OCI-LY3 (cell line): ENCODE data around the gene LTBP3.
A peak's percentile ranks its signal among the peaks of the same experiment; 100 is the strongest.

ENCODE experiments used
- H2AFZ ChIP-seq: fragments of 200-600, 300-600 bp; shearing (Covaris generic); 2 replicates; pipeline ENCODE4 v1.6.0; 2014; ENCODE audit warnings: antibody characterized with exemption, low read depth, low read length
- H3K27ac ChIP-seq: fragments of 200-600, 300-600 bp; sonication (generic); 2 replicates; pipeline ENCODE4 v1.5.1; 2014; ENCODE audit warnings: mild to moderate bottlenecking, low read length, moderate library complexity, mixed read lengths
- H3K27me3 ChIP-seq: fragments of 200-600, 300-600 bp; sonication (generic); 2 replicates; pipeline ENCODE4 v1.6.1; 2014; ENCODE audit warnings: low read depth, low read length, mixed read lengths
- H3K36me3 ChIP-seq: fragments of 200-600, 300-600 bp; sonication (generic); replicated peaks from 2 replicates; pipeline ENCODE3; 2014; ENCODE audit warnings: low read depth, low read length, mixed read lengths
- H3K4me1 ChIP-seq: fragments of 300-600, 200-600 bp; sonication (generic); 2 replicates; pipeline ENCODE4 v1.6.1; 2014; ENCODE audit warnings: low read length, mixed read lengths
- H3K4me2 ChIP-seq: fragments of 200-600, 300-600 bp; sonication (generic); 2 replicates; pipeline ENCODE4 v1.6.1; 2014; ENCODE audit warnings: low read length, mixed read lengths
- H3K4me3 ChIP-seq: fragments of 300-600, 200-600 bp; sonication (generic); 2 replicates; pipeline ENCODE4 v1.5.1; 2014; ENCODE audit warnings: antibody characterized with exemption, mild to moderate bottlenecking, low read length, moderate library complexity
- H3K79me2 ChIP-seq: fragments of 300-600, 200-600 bp; shearing (Covaris generic); 2 replicates; pipeline ENCODE4 v1.6.1; 2014; ENCODE audit warnings: mild to moderate bottlenecking, low read length, mixed read lengths
- H3K9ac ChIP-seq: fragments of 300-600, 200-600 bp; shearing (Covaris generic); 2 replicates; pipeline ENCODE4 v1.6.0; 2014; ENCODE audit warnings: mild to moderate bottlenecking, low read length, moderate library complexity
- H3K9me3 ChIP-seq: fragments of 200-600, 300-600 bp; shearing (Covaris generic); 2 replicates; pipeline ENCODE4 v1.6.1; 2014; ENCODE audit warnings: low read length, mixed read lengths; ENCODE audit not compliant: insufficient read depth
- H4K20me1 ChIP-seq: fragments of 200-600, 300-600 bp; sonication (generic); 2 replicates; pipeline ENCODE4 v1.6.1; 2016; ENCODE audit warnings: low read length, mixed read lengths; ENCODE audit not compliant: insufficient read depth
- CTCF ChIP-seq: fragments of 200-600, 300-600 bp; sonication (generic); IDR thresholded peaks from 2 replicates; pipeline ENCODE4 v1.5.1; 2014; ENCODE audit warnings: antibody characterized with exemption, low read length, low read depth
- EZH2phosphoT487 ChIP-seq: fragments of 200-600 bp; shearing (Covaris generic); IDR thresholded peaks from 2 replicates; pipeline ENCODE4 v1.6.1; 2018; ENCODE audit warnings: antibody characterized with exemption, mixed run types, low read depth

Gene LTBP3

DNA sequence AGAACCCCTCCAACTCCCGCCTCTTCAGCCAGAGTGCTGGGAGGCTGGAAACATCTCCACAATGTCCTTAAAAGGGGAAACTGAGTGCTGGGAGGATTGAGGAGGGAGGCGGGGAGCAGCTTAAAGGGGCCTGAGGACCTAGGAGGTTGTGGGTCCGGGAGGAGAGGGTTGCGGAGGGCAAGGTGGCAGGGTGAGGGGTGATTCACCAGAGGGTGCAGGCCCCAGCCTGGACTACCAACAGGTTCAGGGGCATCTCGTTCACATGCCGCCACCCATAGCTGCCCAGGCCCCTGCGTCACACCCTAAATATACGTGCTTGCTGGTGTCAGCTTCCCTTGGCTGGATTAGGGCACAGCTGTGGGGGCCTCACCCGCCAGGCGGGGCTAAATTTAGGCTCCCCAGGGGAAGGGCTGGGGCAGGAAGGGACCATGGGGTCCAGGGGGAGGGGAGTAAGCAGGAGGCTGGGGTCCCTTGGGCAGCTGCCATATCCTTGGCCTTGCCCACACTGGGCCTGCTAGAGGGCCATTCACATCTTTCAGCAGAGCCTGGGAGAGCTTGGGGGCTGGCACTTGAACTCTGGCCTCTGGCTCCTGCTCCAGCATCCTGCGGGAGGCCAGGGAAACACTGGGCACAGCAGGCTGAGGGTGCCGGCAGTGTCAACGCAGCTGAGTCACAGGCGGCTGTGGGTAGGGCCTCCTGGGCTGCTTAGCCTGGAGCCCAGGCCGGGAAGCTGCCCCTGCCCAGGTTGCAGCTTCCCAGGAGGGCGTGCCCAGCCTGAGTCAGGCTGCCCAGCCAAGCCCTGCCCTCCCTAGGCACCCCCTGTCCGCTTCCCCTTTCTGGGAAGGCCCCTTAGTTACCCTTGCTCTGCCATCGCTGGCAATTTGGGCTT, 19.0 kb upstream of the LTBP3 start:
- Histone ChIP-seq H3K4me3 (peak overlapping the region; percentile 81), H3K79me2 (peaks cover 24% of the 10 kb centered on the region), H3K27me3 (no peaks in the 10 kb centered on the region), H3K4me2 (peak overlapping the region; percentile 98), H3K4me1 (peaks cover 38% of the 10 kb centered on the region), H4K20me1 (peaks cover 5% of the 10 kb centered on the region; the same call in 1 of the 2 replicates), H3K36me3 (peaks cover 13% of the 10 kb centered on the region), H3K27ac (peak overlapping the region; percentile 8), H3K9me3 (no peaks in the 10 kb centered on the region), H2AFZ (no peak overlapping the region), H3K9ac (peak overlapping the region; percentile 87)
- TF ChIP-seq CTCF (no peak), EZH2phosphoT487 (no peak)

DNA sequence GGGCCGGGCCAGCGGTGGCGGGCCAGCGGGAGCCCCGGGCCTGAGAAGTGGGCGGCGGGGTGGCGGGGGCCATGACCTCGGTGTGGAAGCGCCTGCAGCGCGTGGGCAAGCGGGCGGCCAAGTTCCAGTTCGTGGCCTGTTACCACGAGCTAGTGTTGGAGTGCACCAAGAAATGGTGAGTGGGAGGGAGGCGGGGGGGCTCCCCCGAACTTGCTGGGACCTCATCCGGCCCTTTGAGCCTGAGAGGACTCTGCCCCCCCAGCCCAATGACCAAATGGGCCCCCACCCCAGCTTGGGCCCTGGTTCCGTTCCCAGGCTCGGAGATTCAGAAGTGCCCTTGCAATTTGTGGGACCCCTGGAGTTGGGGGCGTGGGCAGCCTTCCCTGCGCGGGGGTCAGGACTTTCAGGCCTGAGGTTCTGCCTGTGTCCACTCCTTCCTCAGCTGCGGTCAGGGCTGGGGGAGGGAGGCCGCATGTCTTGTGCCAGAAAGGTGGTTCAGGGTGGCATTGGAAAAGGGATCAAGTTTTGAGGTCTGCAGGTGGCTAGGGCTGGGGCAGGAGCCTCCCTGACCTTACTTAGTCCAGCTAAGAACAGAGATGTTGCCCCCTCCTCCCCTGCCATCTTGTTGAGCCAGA, 18.2 kb upstream of the LTBP3 start:
- Histone ChIP-seq H3K27me3 (no peaks in the 10 kb centered on the region), H3K79me2 (peaks cover 32% of the 10 kb centered on the region), H4K20me1 (peaks cover 12% of the 10 kb centered on the region), H3K4me1 (peaks cover 46% of the 10 kb centered on the region), H3K4me2 (peak overlapping the region; percentile 98), H3K9ac (peak overlapping the region; percentile 87), H3K4me3 (peak overlapping the region; percentile 81), H3K27ac (peak overlapping the region; percentile 13; the same call in 1 of the 2 replicates), H3K9me3 (no peaks in the 10 kb centered on the region), H2AFZ (no peak overlapping the region), H3K36me3 (peaks cover 10% of the 10 kb centered on the region)
- TF ChIP-seq EZH2phosphoT487 (no peak), CTCF (no peak)

DNA sequence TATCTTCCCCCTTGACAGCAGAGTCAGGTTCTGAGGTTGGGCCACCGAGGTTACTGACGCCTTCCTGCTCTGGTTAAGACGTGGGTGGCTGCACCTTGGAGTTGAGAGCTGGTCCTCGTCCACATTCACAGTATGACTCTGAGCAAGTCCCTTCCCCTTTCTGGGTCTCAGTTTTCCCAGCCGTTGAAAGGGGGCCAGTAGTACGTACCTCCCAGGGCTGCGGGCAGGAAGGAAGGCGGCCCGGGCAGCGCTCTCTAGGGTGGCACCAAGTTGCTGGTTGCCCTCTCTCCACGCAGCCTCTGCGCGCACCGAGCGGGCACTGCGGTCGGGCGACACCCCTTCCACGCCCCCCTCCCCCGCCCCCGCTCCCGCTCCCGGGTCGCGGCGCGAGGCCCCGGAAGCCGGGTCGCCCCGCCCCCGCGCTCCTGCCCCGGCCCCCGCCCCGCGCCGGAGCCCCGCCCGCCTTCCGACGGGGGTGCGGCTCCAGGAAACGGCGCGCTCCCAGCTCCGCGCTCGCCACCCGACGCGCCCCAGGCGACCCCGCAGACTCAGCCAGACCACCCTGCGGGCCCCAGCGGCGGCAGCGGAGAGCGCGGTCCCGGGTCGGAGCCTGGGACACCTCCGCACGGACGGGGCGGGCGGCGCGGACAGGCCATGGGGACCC, 17.5 kb upstream of the LTBP3 start, which contains the start of gene EHBP1L1:
EHBP1L1 (plus strand) TSS at position 486 of the 664 bp plus-strand sequence. CDS start 250 bp downstream, outside the sequence.
- Histone ChIP-seq H3K9me3 (no peaks in the 10 kb centered on the region), H4K20me1 (peaks cover 13% of the 10 kb centered on the region), H3K4me1 (peaks cover 51% of the 10 kb centered on the region), H3K9ac (peak within 1 kb of the TSS; percentile 87), H2AFZ (no peak within 1 kb of the TSS), H3K4me2 (peak within 1 kb of the TSS; percentile 98), H3K36me3 (peaks cover 6% of the 10 kb centered on the region), H3K27ac (peak within 1 kb of the TSS; percentile 81), H3K4me3 (peak within 1 kb of the TSS; percentile 81), H3K79me2 (peaks cover 38% of the 10 kb centered on the region), H3K27me3 (no peaks in the 10 kb centered on the region)
- no peak for TF ChIP-seq CTCF
- no peak for TF ChIP-seq EZH2phosphoT487
